WTC11 (cell line): ENCODE data around the gene VCX3B. TPM values are rescaled to one million over a fixed set of nuclear protein-coding genes. Genes with fewer than 3 reads are reported as not detected.
"Not testable (repeated sequence)": the region's sequence is repeated elsewhere in the genome, so short reads cannot be mapped to it uniquely, and the experiment has no call there.

Source experiments
- ATAC-seq: fragments of 200-7000 bp; cut with Tn5 transposase; 2 replicates; pipeline ENCODE4 v1.10.0; 2021; ENCODE audit warnings: mild to moderate bottlenecking, moderate library complexity
- CTCF ChIA-PET: fragments of 300-600 bp; sonication (Branson Sonifier 250); formaldehyde crosslinking; loops from one replicate; lab custom pipeline; 2021; ENCODE audit warnings: antibody characterized with exemption; lab: Charles Lee
- POLR2A ChIA-PET: fragments of 350-600 bp; sonication (Branson Sonifier 250); formaldehyde crosslinking; loops from one replicate; lab custom pipeline; 2021; ENCODE audit warnings: antibody characterized with exemption; lab: Charles Lee
- DNase-seq: peaks from one replicate; pipeline ENCODE4 v3.0.0; 2021; ENCODE audit warnings: low spot score
- H3K27ac Mint-ChIP-seq: 2 replicates; pipeline ENCODE4 v1.8.0; 2021; ENCODE audit warnings: mixed read lengths
- H3K27me3 Mint-ChIP-seq: 2 replicates; pipeline ENCODE4 v1.8.0; 2021; ENCODE audit warnings: low read depth, mild to moderate bottlenecking, moderate library complexity, mixed read lengths
- H3K36me3 Mint-ChIP-seq: 2 replicates; pipeline ENCODE4 v1.8.0; 2021; ENCODE audit warnings: mixed read lengths
- H3K4me1 Mint-ChIP-seq: 2 replicates; pipeline ENCODE4 v1.8.0; 2022; ENCODE audit warnings: mixed read lengths
- H3K4me3 Mint-ChIP-seq: 2 replicates; pipeline ENCODE4 v1.8.0; 2021; ENCODE audit warnings: mild to moderate bottlenecking, moderate library complexity, mixed read lengths
- H3K9me3 Mint-ChIP-seq: 2 replicates; pipeline ENCODE4 v1.8.0; 2021; ENCODE audit warnings: mixed read lengths
- IRF2 ChIP-seq: sonication (generic); formaldehyde crosslinking; IDR thresholded peaks from 2 replicates; pipeline ENCODE4 v1.8.0; 2022; ENCODE audit warnings: low read depth, missing genetic modification reagents, borderline replicate concordance
- MXD4 ChIP-seq: fragments of 250-450 bp; sonication (Bioruptor Pico); IDR thresholded peaks from 2 replicates; pipeline ENCODE4 v1.8.0; 2021; ENCODE audit warnings: mild to moderate bottlenecking, moderate library complexity, borderline replicate concordance
- NFATC4 ChIP-seq: fragments of 250-450 bp; sonication (Bioruptor Pico); IDR thresholded peaks from 2 replicates; pipeline ENCODE4 v1.9.0; 2021; ENCODE audit warnings: mild to moderate bottlenecking
- NR2C2 ChIP-seq: sonication (generic); formaldehyde crosslinking; IDR thresholded peaks from 2 replicates; pipeline ENCODE4 v1.8.0; 2022; ENCODE audit warnings: mild to moderate bottlenecking, missing genetic modification reagents
- NR3C1 ChIP-seq: sonication (generic); formaldehyde crosslinking; conservative IDR thresholded peaks from 2 replicates; pipeline ENCODE4 v1.8.1; 2023; ENCODE audit warnings: low read depth, mild to moderate bottlenecking, missing genetic modification reagents
- OVOL2 ChIP-seq: fragments of 250-450 bp; sonication (Bioruptor Pico); IDR thresholded peaks from 2 replicates; pipeline ENCODE4 v1.9.0; 2021; ENCODE audit warnings: mild to moderate bottlenecking, borderline replicate concordance
- SOX15 ChIP-seq: fragments of 250-450 bp; sonication (Bioruptor Pico); IDR thresholded peaks from 2 replicates; pipeline ENCODE4 v1.9.0; 2021; ENCODE audit warnings: mild to moderate bottlenecking
- ZBTB21 ChIP-seq: sonication (generic); formaldehyde crosslinking; IDR thresholded peaks from 2 replicates; pipeline ENCODE4 v1.8.1; 2023; ENCODE audit warnings: mild to moderate bottlenecking, missing genetic modification reagents, borderline replicate concordance
- ZNF138 ChIP-seq: sonication (generic); formaldehyde crosslinking; conservative IDR thresholded peaks from 2 replicates; pipeline ENCODE4 v1.8.1; 2022; ENCODE audit warnings: mild to moderate bottlenecking, moderate library complexity, missing genetic modification reagents
- ZNF317 ChIP-seq: sonication (generic); formaldehyde crosslinking; IDR thresholded peaks from 2 replicates; pipeline ENCODE4 v1.8.1; 2023; ENCODE audit warnings: low read depth, mild to moderate bottlenecking, moderate library complexity, missing genetic modification reagents, borderline replicate concordance
- total RNA-seq: library from RNA; stranded (reverse); gene quantifications from 3 replicates; pipeline ENCODE4 v1.2.3, GENCODE V29; 2021
- TF ChIP-seq, protein P1 (sequence below): sonication (generic); formaldehyde crosslinking; IDR thresholded peaks from 2 replicates; pipeline ENCODE4 v1.8.1; 2022; ENCODE audit warnings: mild to moderate bottlenecking, missing genetic modification reagents, moderate library complexity, borderline replicate concordance
- TF ChIP-seq, protein P2 (sequence below): sonication (generic); formaldehyde crosslinking; IDR thresholded peaks from 2 replicates; pipeline ENCODE4 v1.8.1; 2022; ENCODE audit warnings: low read depth, mild to moderate bottlenecking, moderate library complexity, missing genetic modification reagents, borderline replicate concordance
- TF ChIP-seq, protein P3 (sequence below): sonication (generic); formaldehyde crosslinking; IDR thresholded peaks from 2 replicates; pipeline ENCODE4 v1.8.1; 2023; ENCODE audit warnings: mild to moderate bottlenecking, missing genetic modification reagents
- TF ChIP-seq, protein P4 (sequence below): sonication (generic); formaldehyde crosslinking; IDR thresholded peaks from 2 replicates; pipeline ENCODE4 v1.8.1; 2023; ENCODE audit warnings: mild to moderate bottlenecking, missing genetic modification reagents, borderline replicate concordance
- TF ChIP-seq, protein P5 (sequence below): fragments of 250-450 bp; sonication (Bioruptor Pico); IDR thresholded peaks from 2 replicates; pipeline ENCODE4 v1.8.0; 2021; ENCODE audit warnings: mild to moderate bottlenecking
- TF ChIP-seq, protein P6 (sequence below): sonication (generic); formaldehyde crosslinking; IDR thresholded peaks from 2 replicates; pipeline ENCODE4 v1.8.1; 2023; ENCODE audit warnings: mild to moderate bottlenecking, missing genetic modification reagents, moderate library complexity

The VCX3B gene
- total RNA-seq, 1 experiment from 2014 or later: not detected

DNA sequence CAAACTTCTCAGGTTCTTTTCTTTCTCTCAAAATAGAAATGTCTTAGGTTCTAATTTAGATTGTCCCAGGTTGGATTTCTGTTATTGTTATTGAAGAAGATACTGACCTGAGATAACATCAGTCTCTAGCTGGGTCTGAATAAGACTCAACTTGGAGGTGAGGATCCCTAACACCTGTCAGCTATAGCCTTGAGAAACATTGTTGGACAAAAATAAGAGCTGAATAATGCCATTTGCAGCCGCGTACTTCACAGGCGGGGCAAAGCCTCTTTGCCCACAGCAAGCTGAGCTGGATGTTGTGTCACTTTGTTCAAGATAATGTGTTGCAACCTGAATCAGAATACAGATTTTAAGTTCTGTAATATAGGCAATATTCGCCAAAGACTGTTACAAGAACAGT is 35.6 kb downstream of the VCX3B start (continued):
- no peak for TF ChIP-seq NR2C2
- TF ChIP-seq NR3C1 (CRISPR knock-in tag): no peak
- TF ChIP-seq OVOL2 (CRISPR knock-in tag): no peak

DNA sequence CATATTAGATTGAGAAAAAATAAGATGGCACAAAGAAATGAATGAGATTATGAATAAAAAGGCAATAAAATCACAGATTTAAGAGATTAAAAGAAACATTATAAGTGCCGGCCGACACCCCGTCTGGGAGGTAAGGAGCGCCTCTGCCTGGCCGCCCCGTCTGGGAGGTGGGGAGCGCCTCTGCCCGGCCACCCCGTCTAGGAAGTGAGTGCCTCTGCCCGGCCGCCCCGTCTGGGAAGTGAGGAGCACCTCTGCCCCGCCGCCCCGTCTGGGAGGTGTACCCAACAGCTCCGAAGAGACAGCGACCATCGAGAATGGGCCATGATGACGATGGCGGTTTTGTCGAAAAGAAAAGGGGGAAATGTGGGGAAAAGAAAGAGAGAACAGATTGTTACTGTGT is 37.5 kb downstream of the VCX3B start:
- ATAC-seq, H3K4me3 Mint-ChIP-seq, DNase-seq, CTCF ChIA-PET, H3K36me3 Mint-ChIP-seq, H3K4me1 Mint-ChIP-seq, POLR2A ChIA-PET, H3K27me3 Mint-ChIP-seq, H3K27ac Mint-ChIP-seq, H3K9me3 Mint-ChIP-seq: not testable (repeated sequence)

DNA sequence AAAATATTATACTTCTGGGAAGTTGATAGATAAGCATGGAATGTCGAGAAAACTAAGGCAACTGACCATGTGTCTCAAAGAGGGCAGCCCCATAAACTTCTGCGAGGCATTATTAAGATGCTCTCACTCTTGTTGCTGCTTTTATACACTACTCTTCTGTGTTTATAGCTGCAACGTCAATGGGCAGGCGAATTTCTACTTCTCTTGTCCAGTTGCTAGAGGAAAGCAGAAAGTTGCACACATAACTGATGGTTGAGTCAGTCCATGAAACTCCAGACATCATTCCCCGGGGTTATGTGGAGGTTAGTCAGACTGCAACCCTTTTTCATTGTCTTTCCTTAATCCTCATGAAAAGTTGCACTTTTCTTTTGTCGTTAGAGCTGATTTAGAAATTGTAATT is 39.8 kb downstream of the VCX3B start:
- Mint-ChIP-seq H3K4me3 (no peak overlapping the region), H3K9me3 (no peaks in the 10 kb centered on the region), H3K4me1 (peaks cover 19% of the 10 kb centered on the region), H3K27ac (no peak overlapping the region), H3K36me3 (no peaks in the 10 kb centered on the region), H3K27me3 (no peaks in the 10 kb centered on the region)
- no peak for TF ChIP-seq IRF2 (CRISPR knock-in tag)
- TF ChIP-seq, protein P1, sequence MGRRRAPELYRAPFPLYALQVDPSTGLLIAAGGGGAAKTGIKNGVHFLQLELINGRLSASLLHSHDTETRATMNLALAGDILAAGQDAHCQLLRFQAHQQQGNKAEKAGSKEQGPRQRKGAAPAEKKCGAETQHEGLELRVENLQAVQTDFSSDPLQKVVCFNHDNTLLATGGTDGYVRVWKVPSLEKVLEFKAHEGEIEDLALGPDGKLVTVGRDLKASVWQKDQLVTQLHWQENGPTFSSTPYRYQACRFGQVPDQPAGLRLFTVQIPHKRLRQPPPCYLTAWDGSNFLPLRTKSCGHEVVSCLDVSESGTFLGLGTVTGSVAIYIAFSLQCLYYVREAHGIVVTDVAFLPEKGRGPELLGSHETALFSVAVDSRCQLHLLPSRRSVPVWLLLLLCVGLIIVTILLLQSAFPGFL (CRISPR knock-in tag): no peak
- TF ChIP-seq, protein P2, sequence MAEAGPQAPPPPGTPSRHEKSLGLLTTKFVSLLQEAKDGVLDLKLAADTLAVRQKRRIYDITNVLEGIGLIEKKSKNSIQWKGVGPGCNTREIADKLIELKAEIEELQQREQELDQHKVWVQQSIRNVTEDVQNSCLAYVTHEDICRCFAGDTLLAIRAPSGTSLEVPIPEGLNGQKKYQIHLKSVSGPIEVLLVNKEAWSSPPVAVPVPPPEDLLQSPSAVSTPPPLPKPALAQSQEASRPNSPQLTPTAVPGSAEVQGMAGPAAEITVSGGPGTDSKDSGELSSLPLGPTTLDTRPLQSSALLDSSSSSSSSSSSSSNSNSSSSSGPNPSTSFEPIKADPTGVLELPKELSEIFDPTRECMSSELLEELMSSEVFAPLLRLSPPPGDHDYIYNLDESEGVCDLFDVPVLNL: no peak
- TF ChIP-seq, protein P3, sequence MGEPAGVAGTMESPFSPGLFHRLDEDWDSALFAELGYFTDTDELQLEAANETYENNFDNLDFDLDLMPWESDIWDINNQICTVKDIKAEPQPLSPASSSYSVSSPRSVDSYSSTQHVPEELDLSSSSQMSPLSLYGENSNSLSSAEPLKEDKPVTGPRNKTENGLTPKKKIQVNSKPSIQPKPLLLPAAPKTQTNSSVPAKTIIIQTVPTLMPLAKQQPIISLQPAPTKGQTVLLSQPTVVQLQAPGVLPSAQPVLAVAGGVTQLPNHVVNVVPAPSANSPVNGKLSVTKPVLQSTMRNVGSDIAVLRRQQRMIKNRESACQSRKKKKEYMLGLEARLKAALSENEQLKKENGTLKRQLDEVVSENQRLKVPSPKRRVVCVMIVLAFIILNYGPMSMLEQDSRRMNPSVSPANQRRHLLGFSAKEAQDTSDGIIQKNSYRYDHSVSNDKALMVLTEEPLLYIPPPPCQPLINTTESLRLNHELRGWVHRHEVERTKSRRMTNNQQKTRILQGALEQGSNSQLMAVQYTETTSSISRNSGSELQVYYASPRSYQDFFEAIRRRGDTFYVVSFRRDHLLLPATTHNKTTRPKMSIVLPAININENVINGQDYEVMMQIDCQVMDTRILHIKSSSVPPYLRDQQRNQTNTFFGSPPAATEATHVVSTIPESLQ (CRISPR knock-in tag): no peak
- TF ChIP-seq SOX15: no peak
- TF ChIP-seq, protein P4, sequence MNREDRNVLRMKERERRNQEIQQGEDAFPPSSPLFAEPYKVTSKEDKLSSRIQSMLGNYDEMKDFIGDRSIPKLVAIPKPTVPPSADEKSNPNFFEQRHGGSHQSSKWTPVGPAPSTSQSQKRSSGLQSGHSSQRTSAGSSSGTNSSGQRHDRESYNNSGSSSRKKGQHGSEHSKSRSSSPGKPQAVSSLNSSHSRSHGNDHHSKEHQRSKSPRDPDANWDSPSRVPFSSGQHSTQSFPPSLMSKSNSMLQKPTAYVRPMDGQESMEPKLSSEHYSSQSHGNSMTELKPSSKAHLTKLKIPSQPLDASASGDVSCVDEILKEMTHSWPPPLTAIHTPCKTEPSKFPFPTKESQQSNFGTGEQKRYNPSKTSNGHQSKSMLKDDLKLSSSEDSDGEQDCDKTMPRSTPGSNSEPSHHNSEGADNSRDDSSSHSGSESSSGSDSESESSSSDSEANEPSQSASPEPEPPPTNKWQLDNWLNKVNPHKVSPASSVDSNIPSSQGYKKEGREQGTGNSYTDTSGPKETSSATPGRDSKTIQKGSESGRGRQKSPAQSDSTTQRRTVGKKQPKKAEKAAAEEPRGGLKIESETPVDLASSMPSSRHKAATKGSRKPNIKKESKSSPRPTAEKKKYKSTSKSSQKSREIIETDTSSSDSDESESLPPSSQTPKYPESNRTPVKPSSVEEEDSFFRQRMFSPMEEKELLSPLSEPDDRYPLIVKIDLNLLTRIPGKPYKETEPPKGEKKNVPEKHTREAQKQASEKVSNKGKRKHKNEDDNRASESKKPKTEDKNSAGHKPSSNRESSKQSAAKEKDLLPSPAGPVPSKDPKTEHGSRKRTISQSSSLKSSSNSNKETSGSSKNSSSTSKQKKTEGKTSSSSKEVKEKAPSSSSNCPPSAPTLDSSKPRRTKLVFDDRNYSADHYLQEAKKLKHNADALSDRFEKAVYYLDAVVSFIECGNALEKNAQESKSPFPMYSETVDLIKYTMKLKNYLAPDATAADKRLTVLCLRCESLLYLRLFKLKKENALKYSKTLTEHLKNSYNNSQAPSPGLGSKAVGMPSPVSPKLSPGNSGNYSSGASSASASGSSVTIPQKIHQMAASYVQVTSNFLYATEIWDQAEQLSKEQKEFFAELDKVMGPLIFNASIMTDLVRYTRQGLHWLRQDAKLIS (CRISPR knock-in tag): no peak
- TF ChIP-seq, protein P5, sequence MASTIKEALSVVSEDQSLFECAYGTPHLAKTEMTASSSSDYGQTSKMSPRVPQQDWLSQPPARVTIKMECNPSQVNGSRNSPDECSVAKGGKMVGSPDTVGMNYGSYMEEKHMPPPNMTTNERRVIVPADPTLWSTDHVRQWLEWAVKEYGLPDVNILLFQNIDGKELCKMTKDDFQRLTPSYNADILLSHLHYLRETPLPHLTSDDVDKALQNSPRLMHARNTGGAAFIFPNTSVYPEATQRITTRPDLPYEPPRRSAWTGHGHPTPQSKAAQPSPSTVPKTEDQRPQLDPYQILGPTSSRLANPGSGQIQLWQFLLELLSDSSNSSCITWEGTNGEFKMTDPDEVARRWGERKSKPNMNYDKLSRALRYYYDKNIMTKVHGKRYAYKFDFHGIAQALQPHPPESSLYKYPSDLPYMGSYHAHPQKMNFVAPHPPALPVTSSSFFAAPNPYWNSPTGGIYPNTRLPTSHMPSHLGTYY: no peak
- no peak for TF ChIP-seq NFATC4 (CRISPR knock-in tag)
- TF ChIP-seq MXD4: no peak
- TF ChIP-seq ZBTB21 (CRISPR knock-in tag): no peak
- no peak for TF ChIP-seq ZNF138 (CRISPR knock-in tag)
- TF ChIP-seq, protein P6, sequence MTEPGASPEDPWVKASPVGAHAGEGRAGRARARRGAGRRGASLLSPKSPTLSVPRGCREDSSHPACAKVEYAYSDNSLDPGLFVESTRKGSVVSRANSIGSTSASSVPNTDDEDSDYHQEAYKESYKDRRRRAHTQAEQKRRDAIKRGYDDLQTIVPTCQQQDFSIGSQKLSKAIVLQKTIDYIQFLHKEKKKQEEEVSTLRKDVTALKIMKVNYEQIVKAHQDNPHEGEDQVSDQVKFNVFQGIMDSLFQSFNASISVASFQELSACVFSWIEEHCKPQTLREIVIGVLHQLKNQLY (CRISPR knock-in tag): no peak
- no peak for TF ChIP-seq ZNF317 (CRISPR knock-in tag)
- POLR2A ChIA-PET: no interaction called here
- ATAC-seq (no peak), DNase-seq (no peak)
- CTCF ChIA-PET: no interaction called here
